ENCODE data around the gene FAIM2. TPM values are rescaled to one million over a fixed set of nuclear protein-coding genes. Genes with fewer than 3 reads are reported as not detected.

FAIM2 gene
- total and polyA plus RNA-seq, 9 donors: 3.6 to 16.1 (median 8.2) TPM

- 65% methylated on average over 7 of the region's 12 CpGs for WGBS (ENCODE audit: insufficient coverage)
- Histone ChIP-seq H3K27me3 (ENCODE audit: control insufficient read depth, insufficient read depth, low read length) (no peaks in the 10 kb centered on the region), H3K4me3 (ENCODE audit: low read length) (no peak overlapping the region), H3K36me3 (ENCODE audit: control insufficient read depth, insufficient read depth, low read length) (no peaks in the 10 kb centered on the region), H3K4me1 (ENCODE audit: control insufficient read depth, insufficient read depth, low read length) (peaks cover 25% of the 10 kb centered on the region), H3K9me3 (replicated peaks; ENCODE audit: control insufficient read depth, low read depth, low read length) (no peaks in the 10 kb centered on the region), H3K27ac (ENCODE audit: low read length) (no peak overlapping the region)
- DNase-seq: no peak
Observed at GRCh38 chr12:49920241-49920914, 16.7 kb upstream of the FAIM2 start.

DNA sequence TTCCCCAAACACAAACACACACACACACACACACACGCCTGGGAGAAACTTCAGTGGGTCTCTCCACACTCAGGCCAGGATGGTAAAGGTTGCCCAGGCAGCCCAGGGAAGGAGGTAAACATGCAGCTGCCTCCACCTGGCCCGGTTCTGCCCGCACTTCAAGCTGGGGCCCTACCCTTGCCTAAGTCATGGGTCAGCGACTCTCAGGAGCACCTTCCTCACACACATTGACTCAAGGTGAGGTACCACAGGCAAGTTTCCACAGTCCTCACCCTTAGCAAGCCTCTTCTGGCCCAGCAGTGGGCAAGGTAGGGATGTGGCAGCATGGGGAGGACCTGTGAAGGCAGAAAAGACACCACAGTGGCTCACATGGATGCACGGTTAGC lies 14.1 kb upstream of the FAIM2 start:
- Histone ChIP-seq H3K4me3 (ENCODE audit: low read length) (no peak overlapping the region), H3K27me3 (ENCODE audit: control insufficient read depth, insufficient read depth, low read length) (no peaks in the 10 kb centered on the region), H3K27ac (ENCODE audit: low read length) (no peak overlapping the region), H3K36me3 (ENCODE audit: control insufficient read depth, insufficient read depth, low read length) (no peaks in the 10 kb centered on the region), H3K4me1 (ENCODE audit: control insufficient read depth, insufficient read depth, low read length) (peaks cover 14% of the 10 kb centered on the region), H3K9me3 (replicated peaks; ENCODE audit: control insufficient read depth, low read depth, low read length) (no peaks in the 10 kb centered on the region)
- DNase-seq: no peak
- WGBS (ENCODE audit: insufficient coverage): 67% methylated on average over 3 of the region's 5 CpGs

- Histone ChIP-seq H3K9me3 (replicated peaks; ENCODE audit: control insufficient read depth, low read depth, low read length) (no peaks in the 10 kb centered on the region), H3K27ac (ENCODE audit: low read length) (no peak overlapping the region), H3K36me3 (ENCODE audit: control insufficient read depth, insufficient read depth, low read length) (no peaks in the 10 kb centered on the region), H3K27me3 (ENCODE audit: control insufficient read depth, insufficient read depth, low read length) (no peaks in the 10 kb centered on the region), H3K4me3 (ENCODE audit: low read length) (no peak overlapping the region), H3K4me1 (ENCODE audit: control insufficient read depth, insufficient read depth, low read length) (peaks cover 9% of the 10 kb centered on the region)
- DNase-seq: no peak
- 63% methylated on average over 4 of the region's 12 CpGs for WGBS (ENCODE audit: insufficient coverage)
Observed at GRCh38 chr12:49917166-49917787, 13.6 kb upstream of the FAIM2 start.

DNA sequence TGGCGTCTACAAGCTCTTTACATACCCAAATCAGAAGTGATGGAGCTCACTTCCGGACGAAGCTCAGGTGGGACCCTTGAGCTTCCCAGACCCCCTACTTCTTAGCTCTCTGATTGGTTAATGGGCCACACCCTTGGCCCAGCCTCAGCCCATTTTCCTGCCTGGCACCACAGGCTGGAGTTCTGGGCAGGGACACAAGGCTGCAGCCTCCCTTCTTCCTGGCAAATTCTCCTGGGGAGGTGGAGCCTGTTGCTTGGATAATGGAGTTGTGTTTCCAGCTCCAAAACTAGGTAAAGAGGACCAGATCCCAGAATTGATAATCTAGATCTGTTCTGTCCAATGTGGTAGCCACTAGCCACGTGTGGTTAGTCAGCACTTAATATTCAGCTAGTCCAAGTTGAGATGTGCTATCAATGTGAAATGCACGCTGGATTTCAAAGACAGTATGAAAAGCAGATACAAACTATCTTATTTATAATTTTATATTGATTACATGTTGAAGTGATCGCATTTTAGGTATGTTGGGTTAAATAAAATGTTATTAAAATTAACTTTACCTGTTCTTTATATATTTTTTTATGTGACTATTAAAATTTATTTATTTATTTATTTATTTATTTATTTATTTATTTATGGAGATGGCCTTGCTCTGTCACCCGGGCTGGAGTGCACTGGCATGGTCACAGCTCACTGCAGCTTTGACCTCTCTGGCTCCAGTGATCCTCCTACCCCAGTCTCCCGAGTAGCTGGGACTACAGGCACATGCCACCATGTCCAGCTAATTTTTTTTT lies 12.6 kb upstream of the FAIM2 start:
- DNase-seq: no peak
- H3K4me3 ChIP-seq (ENCODE audit: low read length): no peak overlapping the region
- no peaks in the 10 kb centered on the region for H3K36me3 ChIP-seq (ENCODE audit: control insufficient read depth, insufficient read depth, low read length)
- peaks cover 2% of the 10 kb centered on the region for H3K27me3 ChIP-seq (ENCODE audit: control insufficient read depth, insufficient read depth, low read length)
- H3K9me3 ChIP-seq (replicated peaks; ENCODE audit: control insufficient read depth, low read depth, low read length): no peaks in the 10 kb centered on the region
- no peak overlapping the region for H3K27ac ChIP-seq (ENCODE audit: low read length)
- 60% methylated on average over 1 of the region's 8 CpGs for WGBS (ENCODE audit: insufficient coverage)
- peaks cover 7% of the 10 kb centered on the region for H3K4me1 ChIP-seq (ENCODE audit: control insufficient read depth, insufficient read depth, low read length)

DNA sequence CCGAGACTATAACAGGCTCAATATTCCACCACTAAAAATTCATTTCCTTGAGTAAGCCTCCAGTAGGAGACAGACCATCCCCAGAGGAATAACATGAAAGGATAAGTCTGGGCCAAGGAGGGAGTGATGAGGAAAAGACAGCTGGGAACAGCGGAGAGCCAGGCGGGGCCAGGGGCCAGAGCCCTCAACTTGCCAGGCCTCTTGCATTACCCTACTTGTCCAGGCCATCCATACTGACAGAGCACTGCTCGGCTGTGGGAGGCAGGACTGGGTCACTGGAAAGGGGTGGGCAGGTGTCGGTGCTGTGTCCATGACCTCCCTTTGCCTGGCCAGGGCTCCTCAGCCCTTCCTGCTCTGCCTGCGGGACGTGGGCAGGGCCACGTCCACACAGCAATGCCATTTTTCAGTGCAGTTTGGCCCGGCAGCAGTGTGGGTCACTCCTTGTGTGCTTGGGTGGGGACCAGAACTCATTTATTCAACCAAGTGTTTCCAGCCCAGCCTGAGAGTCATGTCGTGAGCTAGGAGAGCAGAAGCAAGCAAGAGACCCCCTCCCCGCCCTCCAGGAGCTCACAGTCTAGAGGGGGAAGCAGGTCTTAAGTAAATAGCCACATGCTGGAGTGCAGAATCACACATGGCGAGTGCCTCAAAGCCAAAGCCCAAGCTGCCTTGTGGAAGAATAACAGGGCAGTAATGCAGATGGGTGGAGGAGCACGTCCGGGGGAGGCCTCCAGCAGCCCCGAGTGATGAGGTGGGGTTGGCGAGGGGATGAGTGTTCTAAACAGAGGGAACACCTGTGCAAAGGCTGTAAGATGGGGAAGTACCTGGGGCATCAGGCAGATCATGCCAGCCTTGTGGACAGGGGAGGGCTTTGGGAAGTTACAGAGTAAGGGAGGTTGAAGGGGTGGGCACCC lies 8.9 kb upstream of the FAIM2 start:
- H3K9me3 ChIP-seq (replicated peaks; ENCODE audit: control insufficient read depth, low read depth, low read length): no peaks in the 10 kb centered on the region
- WGBS (ENCODE audit: insufficient coverage): 65% methylated on average over 12 of the region's 16 CpGs
- H3K27ac ChIP-seq (ENCODE audit: low read length): no peak overlapping the region
- H3K4me3 ChIP-seq (ENCODE audit: low read length): no peak overlapping the region
- no peaks in the 10 kb centered on the region for H3K36me3 ChIP-seq (ENCODE audit: control insufficient read depth, insufficient read depth, low read length)
- peaks cover 13% of the 10 kb centered on the region for H3K4me1 ChIP-seq (ENCODE audit: control insufficient read depth, insufficient read depth, low read length)
- H3K27me3 ChIP-seq (ENCODE audit: control insufficient read depth, insufficient read depth, low read length): peaks cover 2% of the 10 kb centered on the region
- no peak for DNase-seq

DNA sequence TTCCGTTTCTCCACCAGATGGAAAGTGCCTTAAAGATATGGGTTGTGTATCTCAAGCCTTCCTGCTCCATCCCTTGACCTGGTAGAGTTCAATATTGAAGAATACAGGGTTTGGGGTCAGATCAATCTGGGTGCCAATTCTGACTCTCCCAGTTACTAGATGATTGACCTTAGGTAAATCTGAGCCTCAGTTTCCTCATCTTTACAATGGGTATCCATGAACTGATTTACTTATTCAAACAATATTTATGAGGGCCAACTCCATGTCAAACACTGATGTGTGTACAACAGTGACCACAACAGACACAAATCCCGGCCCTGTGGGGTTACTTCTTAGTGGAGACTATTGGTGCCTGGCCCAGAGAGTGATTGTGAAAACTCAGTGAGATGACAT lies 7.5 kb upstream of the FAIM2 start:
- WGBS (ENCODE audit: insufficient coverage): 100% methylated on average over 1 of the region's 2 CpGs
- peaks cover 2% of the 10 kb centered on the region for H3K27me3 ChIP-seq (ENCODE audit: control insufficient read depth, insufficient read depth, low read length)

DNA sequence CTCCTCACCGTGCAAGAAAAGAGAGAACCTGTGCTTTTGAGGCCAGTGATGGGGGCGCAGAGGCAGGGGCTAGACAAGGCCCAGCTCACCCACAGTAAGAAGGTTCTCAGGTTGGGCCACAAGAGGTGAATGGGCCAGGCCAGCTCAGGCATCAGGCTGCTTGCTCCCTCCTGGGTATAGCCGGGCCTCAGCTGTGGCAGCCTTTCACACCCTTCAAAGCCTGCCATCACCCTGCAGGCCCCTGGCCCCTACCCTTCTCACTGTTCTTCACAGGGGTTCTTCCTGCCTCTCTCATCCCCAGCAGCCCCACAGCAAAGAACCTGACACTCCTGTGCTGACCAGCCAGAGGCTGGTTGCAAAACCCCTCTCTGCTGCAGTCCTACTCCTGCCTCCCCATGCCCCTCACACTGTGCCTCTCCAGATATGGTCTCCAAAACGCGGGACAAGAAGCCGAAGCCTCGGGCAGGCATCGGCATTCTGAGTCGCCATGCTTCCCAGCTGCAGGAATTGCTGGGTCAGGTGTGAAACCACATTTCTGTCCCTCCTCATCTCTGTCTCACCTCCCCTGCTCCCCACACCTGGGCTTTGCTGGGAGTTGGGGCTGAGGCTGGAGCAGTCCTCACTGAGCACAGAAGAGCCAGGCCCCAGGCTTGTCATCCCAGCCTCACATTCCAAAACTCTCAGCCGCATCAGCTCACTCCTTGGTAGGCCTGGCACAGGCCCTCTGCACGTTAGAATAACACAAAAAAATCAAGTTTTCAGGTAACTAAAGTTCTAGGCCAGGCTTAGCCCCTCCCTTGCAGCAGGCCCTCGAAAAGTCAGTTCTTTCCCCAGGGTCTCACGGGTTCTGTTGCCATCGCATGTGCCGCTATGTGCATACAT lies 6.9 kb upstream of the FAIM2 start:
- Histone ChIP-seq H3K36me3 (ENCODE audit: control insufficient read depth, insufficient read depth, low read length) (no peaks in the 10 kb centered on the region), H3K9me3 (replicated peaks; ENCODE audit: control insufficient read depth, low read depth, low read length) (no peaks in the 10 kb centered on the region), H3K4me3 (ENCODE audit: low read length) (no peak overlapping the region), H3K4me1 (ENCODE audit: control insufficient read depth, insufficient read depth, low read length) (peaks cover 13% of the 10 kb centered on the region), H3K27me3 (ENCODE audit: control insufficient read depth, insufficient read depth, low read length) (peaks cover 2% of the 10 kb centered on the region), H3K27ac (ENCODE audit: low read length) (no peak overlapping the region)
- WGBS (ENCODE audit: insufficient coverage): 77% methylated on average over 8 of the region's 15 CpGs
- no peak for DNase-seq

More for the DNA sequence above, 7.5 kb upstream of the FAIM2 start:
- Histone ChIP-seq H3K36me3 (ENCODE audit: control insufficient read depth, insufficient read depth, low read length) (no peaks in the 10 kb centered on the region), H3K27ac (ENCODE audit: low read length) (no peak overlapping the region), H3K4me1 (ENCODE audit: control insufficient read depth, insufficient read depth, low read length) (peaks cover 13% of the 10 kb centered on the region), H3K4me3 (ENCODE audit: low read length) (no peak overlapping the region), H3K9me3 (replicated peaks; ENCODE audit: control insufficient read depth, low read depth, low read length) (no peaks in the 10 kb centered on the region)
- no peak for DNase-seq

GRCh38 chr12:49909826-49910225 lies 6.1 kb upstream of the FAIM2 start:
- Histone ChIP-seq H3K27me3 (ENCODE audit: control insufficient read depth, insufficient read depth, low read length) (peaks cover 2% of the 10 kb centered on the region), H3K4me3 (ENCODE audit: low read length) (no peak overlapping the region), H3K36me3 (ENCODE audit: control insufficient read depth, insufficient read depth, low read length) (no peaks in the 10 kb centered on the region), H3K9me3 (replicated peaks; ENCODE audit: control insufficient read depth, low read depth, low read length) (no peaks in the 10 kb centered on the region), H3K27ac (ENCODE audit: low read length) (no peak overlapping the region), H3K4me1 (ENCODE audit: control insufficient read depth, insufficient read depth, low read length) (peaks cover 13% of the 10 kb centered on the region)
- 29% methylated on average over 11 of the region's 16 CpGs for WGBS (ENCODE audit: insufficient coverage)
- no peak for DNase-seq

DNA sequence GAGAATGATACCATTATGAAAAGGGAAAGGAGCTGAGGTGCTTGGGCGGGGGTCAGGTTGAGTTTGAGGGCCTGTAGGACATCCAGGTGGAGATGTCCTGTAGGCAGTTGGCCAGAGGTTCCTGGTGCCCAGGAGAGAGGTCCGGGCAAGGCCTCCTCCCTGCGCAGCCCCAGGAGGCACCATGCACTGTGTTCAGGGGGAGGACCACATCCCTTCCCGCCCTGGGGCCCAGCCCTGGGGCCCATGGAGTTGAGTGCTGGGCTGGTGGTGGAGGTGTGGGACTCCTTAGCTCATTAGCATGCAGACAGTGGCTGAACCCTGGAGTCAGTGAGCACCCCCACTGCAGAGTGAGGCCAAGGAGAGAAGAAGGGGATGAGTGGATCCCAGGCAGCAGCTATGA lies 5.7 kb upstream of the FAIM2 start:
- no peak for DNase-seq
- H3K36me3 ChIP-seq (ENCODE audit: control insufficient read depth, insufficient read depth, low read length): no peaks in the 10 kb centered on the region
- H3K27ac ChIP-seq (ENCODE audit: low read length): no peak overlapping the region
- H3K27me3 ChIP-seq (ENCODE audit: control insufficient read depth, insufficient read depth, low read length): peaks cover 6% of the 10 kb centered on the region
- 100% methylated on average over 1 of the region's 4 CpGs for WGBS (ENCODE audit: insufficient coverage)
- H3K4me3 ChIP-seq (ENCODE audit: low read length): no peak overlapping the region
- H3K9me3 ChIP-seq (replicated peaks; ENCODE audit: control insufficient read depth, low read depth, low read length): no peaks in the 10 kb centered on the region
- H3K4me1 ChIP-seq (ENCODE audit: control insufficient read depth, insufficient read depth, low read length): peaks cover 15% of the 10 kb centered on the region

Measured in muscle of leg (tissue), 11 donors.